T-helper 1 cell (primary cell): ENCODE data around the gene FIBCD1.
A peak's percentile ranks its signal among the peaks of the same experiment; 100 is the strongest.

ENCODE experiments used
- DNase-seq, 5 donors: peaks; one replicate each; pipeline ENCODE4 v3.0.0-alpha.2; 2012 to 2020
- total RNA-seq, 4 donors: gene quantifications; one replicate each; lab custom pipeline; 2026; lab: John Stamatoyannopoulos, UW

Gene FIBCD1, protein sequence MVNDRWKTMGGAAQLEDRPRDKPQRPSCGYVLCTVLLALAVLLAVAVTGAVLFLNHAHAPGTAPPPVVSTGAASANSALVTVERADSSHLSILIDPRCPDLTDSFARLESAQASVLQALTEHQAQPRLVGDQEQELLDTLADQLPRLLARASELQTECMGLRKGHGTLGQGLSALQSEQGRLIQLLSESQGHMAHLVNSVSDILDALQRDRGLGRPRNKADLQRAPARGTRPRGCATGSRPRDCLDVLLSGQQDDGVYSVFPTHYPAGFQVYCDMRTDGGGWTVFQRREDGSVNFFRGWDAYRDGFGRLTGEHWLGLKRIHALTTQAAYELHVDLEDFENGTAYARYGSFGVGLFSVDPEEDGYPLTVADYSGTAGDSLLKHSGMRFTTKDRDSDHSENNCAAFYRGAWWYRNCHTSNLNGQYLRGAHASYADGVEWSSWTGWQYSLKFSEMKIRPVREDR
- 0 to 0.15 (median 0) reads per million in 4 donors for total RNA-seq

DNA sequence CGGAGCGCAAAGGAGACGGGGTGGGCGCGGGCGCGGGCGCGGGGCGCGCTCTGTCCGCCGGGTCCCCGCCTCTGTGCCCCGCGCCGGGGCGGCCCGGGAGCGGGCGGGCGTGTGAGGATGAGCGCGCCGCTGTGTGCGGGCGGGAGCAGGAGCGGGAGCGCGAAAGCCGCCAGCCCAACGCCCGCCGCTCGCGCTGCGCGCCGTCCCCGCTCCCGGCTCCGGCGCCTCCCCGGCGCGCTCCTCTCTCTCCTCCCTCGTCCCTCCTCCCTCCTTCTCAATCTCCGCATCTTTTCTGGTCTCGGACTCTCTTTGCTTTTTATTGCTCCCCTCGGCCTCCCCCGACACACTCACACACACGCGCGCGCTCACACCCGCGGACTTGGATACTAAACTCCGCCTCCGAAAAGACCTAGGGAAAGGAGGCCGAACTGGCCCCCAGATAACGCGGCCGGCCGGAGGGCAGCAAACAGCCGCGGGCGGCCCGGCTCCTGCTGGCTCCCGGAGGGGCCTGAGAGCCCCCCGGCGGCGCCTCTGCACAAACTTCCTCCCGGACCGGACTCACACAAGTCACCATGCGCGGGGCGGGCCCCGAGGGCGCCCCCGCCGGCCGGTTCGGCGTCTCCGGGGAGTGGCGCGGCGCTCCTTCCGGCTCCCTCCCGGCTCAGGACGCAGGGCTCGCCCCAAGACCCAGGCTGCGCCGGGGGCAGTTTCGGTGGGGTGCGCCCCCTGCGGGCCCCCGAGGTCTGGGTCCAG lies at the start of gene FIBCD1:
Gene FIBCD1, minus strand, starts transcription at position 596 of the 753 bp plus-strand sequence. CDS start 640 bp downstream, outside the sequence.
- peak in 1 of 5 donors; percentile 9 for DNase-seq

DNA sequence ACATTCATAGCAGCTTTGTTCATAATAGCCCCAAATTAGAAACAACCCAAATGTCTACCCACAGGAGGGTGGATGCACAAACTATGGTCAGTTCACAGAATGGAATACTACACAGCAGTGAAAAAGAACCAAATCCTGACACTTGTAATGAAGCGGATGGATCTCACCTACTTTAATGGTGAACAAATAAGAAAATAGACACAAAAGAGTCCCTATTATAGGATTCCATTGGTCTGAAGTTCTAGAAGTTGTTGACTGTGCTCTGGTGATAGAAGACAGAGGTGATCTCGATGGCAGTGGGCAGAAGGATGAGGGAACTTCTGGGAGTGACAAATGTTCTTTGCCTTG lies 49.3 kb upstream of the FIBCD1 start:
- no peak for DNase-seq

DNA sequence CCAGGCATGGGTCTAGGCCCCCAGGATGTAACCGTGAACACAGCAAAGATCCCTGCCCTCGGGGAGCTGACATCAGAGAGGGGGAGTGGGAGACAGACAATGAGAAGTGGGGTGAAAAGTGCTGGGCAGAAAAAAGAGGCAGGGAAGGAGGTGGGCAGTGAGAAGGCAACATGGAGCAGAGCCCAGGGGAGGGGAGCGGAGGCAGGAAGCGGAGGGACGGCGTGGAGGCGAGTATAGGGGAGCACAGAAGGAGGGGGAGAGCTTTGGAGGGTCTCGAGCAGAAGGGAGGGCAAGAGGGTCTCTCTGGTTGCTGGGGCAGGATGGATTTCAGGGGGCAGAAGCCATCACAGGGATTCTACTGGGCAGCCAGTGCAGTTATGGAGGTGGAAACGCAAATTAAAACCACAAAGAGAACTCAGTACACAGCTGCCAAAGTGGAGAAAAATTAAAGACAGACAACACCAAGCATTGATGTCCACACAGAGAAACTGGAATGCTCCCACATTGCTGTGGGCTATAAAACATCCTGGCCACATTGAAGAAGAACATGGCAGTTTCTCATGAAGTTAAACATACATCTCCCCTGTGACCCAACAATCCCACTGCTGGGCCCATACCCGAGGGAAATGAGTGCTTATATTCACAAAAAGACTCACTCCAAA lies 48.8 kb upstream of the FIBCD1 start:
- no peak for DNase-seq

DNA sequence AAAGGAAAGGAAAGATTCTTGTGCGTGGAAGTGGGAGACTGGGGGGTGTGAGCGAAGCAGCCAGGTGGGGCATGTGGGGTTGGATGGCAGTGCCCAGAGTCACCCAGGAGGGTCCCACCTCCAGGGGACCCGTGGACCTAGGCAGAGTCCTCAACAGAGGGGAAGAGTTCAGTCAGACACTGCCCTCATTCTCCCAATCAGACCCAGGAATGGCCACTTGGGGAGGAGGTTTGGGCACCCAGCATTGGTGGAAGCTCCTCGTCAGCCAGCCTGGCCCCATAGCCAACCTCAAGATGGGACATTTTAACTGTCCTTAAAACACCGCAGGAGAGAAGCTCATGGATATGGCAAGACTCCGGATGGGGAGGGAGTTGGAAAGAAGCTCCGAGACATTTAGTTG lies 48.0 kb upstream of the FIBCD1 start:
- DNase-seq = no peak

DNA sequence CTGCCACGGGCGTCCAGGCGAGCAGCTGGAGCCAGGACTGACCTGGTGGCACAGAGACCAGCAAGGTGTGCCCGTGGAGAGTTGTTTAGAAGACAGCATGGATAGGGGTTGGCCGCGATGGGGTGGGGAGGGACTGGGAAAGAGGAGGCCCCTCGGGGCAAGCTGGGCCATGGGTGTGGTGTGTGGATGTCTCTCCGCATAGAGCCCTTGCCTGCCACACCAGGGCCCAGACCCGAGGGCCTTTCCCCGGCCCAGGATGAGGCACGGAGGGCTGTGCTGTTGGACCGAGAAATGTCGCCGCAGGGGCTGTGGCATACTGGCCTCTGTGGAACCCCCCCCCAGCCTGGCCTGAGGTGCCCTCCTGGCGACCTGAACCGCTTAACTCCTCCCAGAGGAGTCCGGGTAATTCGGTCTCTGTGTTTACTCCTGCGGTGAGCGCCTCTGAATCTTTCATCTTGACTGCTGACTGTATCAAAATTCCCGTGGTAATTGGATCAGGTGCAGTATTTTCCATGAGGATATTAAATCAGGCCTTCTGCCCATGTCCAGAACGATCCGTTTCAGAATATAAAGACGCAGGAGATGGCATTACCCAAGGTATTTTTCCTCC lies 47.4 kb upstream of the FIBCD1 start:
- no peak for DNase-seq

DNA sequence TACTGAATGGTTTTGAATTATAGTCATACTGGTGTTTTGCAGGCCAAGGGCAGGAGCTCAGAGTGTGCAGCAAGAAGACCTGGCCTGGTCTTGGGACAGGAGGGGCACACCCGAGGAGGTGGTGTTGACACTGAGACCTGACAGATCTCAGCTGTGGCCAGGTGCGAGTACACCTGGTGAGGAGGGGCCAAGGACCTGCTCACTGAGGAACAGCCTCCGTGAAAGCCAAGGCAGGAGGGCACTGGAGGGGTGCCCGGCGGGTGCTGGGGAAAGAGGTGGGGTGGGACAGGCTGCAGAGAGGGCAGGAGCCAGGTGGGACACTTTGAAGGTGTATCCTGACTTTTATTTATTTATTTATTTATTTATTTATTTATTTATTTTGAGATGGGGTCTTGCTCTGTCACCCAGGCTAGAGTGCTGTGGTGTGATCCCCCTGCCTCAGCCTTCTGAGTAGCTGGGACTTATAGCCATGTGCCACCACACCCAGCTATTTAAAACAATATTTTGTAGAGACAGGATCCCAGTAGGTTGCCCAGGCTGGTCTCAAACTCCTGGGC lies 46.6 kb upstream of the FIBCD1 start:
- DNase-seq = no peak

DNA sequence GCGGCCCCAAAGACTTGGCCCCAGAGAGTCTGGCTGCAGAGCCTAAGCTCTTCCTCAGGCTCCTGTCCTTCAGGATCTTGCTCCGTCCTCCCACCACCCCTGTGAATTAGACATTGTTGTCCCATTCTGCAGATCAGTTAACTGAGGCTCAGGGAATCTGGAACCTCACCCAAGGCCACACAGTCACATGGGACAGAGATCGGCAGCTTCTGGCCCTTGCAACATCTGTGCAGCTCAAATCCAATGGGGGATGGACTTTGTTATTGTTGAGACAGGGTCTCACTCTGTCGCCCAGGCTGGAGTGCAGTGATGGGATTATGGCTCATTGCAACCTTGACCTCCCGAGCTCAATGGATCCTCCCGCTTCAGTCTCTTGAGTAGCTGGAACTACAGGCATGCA lies 46.0 kb upstream of the FIBCD1 start:
- DNase-seq = no peak

DNA sequence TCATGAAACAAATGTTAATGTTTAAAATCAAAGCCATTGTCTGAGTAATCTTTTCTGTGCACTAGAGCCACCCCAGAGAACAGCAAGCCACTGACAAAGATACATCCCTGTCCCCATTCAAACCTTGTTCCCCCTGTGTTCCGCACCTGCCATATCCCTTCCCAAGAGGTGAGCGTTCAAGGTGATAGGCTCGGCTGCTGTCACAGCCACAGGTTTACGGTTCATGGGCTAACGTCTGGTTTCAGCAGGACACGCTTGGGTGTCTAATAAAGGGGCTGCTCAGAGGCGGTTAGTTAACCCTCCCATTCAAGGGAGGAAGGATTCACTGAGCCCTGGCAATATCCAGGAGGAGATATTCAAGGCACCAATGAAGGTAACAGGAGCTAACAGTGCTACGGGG lies 45.5 kb upstream of the FIBCD1 start:
- DNase-seq = no peak

DNA sequence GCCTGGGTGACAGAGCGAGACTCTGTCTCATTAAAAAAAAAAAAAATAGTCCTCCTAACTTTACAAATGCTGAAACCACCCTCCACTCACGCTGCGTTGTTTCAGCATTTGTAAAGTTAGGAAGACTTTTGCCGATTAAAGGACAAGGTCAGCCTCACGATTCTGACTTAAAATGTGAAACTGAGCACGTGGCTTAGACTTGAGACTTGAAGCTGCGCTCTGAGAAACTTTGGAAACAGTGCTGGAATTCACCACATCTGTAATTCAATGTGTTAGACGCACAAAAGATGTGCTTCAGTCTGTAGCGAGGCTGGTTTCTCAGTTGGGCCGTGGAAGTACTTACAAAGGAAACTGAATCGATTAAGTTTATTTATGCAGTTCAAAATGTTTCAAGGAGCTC lies 44.9 kb upstream of the FIBCD1 start:
- DNase-seq = no peak

DNA sequence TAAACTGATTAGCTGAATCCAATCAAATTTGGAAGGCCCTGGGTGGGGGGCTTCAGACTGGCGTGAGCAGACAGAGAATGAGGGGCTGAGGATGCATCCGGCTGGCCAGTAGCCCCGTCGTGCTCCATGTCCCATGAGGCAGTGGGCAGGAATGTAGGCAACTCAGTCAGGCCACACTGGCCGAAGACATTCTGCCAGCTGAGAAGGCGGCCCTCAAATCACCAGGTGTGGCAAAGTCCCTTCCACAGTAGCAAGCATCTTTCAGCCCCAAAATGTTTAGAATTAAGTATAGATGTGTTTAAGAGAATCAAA lies 44.3 kb upstream of the FIBCD1 start:
- no peak for DNase-seq

DNA sequence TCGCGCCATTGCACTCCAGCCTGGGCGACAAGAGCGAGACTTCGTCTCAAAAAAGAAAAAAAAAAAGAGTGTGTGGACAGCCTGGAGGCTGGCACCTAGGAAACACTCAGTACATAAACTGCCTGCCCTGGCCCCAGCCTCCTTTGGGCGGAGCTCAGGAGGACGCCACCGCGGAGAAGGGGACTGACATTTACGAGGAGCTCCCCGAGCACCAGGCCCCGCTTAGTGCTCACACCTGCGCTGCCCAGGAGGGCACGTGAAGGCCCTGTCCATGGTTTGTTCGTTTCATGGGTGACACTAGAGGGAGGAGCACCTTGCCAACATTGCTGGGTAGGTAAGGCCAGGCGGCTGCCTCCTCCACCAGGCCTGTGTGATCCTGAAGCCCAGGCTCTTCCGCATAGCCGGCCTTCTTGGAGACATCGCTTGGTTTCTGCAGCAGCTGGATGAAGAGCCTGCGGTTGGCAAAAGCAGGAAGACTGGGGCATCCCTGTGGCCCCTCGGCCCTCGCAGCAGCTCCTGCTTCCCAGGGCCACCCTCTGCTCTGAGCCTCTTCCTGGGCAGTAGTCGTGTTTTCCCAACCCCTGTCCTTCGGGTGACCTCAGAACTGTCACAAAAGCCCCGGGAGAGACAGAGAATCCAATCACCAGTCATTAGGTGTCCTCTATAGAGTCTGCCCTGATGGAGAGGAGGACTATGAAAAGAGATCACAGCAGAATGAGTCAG lies 43.8 kb upstream of the FIBCD1 start:
- no peak for DNase-seq

DNA sequence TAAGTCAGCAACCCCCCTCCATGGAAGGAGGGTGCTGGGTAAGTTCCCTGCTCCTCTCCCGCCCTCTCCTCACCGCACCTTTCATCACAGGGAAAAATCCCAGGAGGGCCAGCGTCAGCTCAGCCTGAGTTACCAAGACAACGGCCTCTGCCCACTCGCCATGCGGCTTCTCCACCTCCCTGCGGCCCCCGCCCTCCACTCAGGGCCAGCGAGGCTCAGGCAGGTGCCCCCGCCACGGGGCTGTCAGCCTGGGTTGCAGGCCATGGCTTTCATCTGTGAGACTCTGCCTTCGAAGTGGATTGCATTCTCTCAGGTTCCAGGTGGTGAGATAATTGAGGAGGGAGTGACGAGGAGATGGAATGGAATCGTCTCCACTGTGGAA lies 42.7 kb upstream of the FIBCD1 start:
- no peak for DNase-seq

DNA sequence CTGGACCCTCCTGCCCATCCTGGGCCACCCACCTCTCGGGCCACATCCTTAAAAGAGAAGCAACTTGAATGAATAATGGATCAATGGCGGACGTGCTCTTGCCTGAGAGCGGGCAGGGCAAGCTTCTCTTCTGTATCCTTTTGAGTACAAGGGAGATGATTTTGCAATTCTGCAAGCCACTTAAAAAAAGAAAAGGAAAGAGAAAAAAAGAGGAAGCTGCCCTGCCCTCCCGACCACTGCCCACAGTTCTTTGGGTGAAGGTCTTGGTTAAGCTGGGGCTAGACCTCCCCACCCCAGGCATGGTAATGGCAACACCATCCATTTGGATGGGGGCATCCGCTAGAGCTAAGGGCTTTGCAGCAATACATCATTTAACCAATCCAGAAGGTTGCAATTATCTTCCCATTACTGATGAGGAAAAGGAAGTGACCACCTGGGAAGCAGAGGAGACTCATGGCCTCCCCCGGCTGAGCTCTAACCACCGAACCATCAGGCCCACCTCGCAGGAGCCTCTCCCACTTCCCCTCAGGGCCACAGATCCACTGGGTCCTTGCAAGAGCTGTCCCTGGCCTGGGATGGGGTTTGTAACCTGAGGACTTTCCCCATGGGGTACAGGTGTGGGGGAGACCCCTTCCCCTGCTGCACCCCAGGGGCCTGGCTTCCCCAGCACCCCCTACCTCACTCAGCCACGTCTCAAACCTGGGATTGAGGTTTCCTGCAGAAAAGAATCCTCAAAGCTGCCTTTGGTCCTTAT lies 42.1 kb upstream of the FIBCD1 start:
- no peak for DNase-seq

DNA sequence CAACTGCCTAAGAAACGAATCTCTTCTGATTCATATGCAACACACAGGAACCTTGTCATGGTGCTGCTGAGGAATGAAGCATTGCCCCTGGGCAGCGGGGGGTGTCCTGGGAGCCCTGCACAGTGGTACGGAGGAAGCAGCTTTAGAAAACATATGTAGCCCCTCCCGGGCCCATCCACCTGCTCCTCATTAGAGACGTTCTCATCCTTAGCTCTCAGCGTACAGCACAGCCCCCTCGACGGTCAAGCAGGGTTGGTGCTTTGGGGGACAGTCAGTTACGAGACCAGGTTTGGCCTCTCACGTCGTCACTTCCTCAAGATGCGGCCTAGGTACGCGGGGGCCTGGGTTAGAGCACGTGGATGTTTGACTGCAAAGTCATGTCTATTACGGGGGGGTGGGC lies 41.5 kb upstream of the FIBCD1 start:
- DNase-seq = no peak

DNA sequence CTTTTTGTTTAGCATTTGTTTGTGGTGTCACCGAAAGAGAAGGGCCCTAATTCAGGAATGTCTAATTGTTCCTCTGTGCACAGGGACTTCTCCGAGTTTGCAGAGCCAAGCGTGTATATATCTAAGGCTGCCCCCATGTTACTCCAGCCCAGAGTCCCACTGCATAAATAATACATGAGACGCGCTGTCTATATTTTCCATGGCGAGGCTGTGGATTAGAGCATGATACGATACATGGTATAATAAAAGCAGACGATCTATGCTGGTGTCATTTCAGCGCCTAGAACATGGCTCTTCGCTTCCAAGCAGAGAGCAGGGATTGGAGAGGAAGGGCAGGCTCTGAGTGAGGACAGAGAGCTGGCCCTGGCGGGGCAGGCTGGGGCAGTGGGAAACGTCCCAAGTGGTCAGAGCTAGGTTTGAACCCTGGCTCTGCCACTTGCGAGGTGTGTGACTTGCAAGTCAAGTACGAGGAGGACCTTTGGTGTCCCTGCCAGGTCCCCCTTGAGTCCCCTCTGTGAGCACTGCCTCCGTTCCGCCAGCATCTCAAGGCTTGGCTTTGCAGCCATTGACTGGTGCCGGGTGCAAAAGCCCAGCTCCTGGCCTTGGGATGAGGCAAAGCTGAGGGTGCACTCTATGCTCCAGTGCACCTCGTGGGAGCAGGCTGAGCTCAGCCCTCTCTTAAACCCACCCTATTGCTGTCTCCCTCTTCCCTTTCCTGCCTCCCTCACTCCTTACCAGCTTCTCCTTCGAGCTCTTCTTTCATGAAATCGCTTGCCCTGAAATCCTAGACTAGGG lies 40.7 kb upstream of the FIBCD1 start:
- no peak for DNase-seq

DNA sequence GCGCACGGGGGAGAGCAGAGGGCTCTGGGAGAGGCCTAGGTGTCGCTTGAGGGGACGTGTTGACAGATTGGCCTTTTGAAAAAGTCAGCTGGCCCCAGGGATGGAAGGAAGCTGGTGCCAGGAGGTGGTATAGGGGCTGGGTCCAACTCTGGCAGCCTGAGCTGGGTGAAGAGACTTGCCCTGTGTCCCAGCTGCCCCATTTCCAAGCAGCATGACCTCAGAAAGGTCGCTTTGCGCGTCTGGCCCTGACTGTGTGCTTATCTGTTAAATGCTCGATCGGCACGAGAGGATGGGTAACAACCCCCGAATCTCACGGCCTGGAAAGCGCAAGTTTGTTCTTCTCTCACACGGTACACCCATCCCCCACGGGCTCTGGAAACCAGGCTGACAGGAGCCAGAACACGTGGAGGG lies 38.8 kb upstream of the FIBCD1 start:
- DNase-seq = no peak

DNA sequence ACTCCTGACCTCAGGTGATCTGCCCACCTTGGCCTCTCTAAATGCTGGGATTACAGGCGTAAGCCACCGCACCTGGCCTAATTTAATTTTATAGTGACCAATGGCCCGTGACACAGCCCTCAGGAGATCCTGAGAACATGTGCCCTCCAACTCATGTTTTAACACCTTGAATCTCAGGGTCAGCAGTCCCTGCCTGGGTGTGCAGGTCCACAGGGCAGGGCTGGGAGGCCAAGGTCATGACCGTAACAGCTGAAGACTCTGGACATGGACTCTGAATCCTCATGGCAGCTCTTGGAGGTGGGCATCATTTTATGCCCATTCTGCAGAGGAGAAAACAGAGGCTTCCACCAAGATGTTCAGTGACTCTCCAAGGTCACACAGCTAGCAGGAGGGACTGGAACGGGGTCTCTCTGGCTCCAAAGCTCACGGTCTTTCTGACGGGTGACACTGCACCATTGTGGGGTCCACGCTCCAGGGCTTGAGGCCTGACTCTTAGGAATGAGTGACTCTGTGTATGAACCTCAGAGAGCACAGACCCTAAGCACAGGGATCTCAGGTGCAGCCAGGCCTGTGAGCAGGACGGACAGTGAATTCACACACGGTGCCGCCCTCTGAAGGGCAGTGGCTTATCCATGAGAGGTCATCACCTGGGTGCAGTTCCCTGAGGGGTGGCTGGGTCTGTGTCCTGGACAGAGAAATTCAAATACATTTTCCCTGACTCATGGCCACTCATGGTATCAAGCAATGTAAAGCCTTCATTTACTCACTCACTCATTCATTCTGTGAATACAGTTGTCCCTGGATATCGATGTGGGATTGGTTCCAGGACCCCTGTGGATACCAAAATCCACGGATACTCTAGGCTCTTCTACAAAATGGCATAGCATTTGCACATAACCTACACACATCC lies 37.1 kb upstream of the FIBCD1 start:
- no peak for DNase-seq

DNA sequence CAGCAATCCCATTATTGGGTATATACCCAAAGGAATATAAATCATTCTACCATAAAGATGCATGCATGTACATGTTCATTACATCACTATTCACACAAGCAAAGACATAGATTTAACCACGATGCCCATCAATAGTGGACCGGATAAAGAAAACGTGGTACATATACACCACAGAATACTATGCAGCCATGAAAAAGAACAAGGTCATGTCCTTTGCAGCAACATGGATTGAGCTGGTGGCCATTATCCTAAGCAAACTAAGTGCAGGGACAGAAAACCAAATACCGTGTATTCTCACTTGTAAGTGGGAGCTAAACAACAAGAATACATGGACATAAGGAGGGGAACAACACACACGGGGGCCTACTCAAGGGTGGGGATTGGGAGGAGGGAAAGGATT lies 36.1 kb upstream of the FIBCD1 start:
- DNase-seq = no peak

DNA sequence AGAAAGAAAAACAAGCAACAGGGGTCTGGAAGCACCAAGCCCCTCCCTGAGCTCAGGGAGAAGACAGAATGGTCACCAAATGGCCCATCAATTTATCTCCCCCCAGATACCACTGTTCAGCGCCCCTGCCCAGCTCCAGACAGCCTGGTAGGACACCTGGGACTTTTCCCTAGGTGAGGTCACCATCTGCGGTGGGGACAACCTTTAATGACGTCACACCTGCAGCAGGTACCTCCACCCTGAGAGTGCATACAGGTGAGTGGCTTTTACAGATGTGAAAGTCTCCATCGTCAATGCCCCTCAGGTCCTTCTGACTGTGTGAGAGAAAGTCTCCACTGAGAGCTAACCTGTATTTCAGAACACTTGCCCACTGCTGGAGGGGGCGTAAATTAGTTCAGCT lies 35.6 kb upstream of the FIBCD1 start:
- DNase-seq = no peak
